HK-2 (cell line): ENCODE results near the gene NCOA7.
A peak's percentile ranks its signal among the peaks of the same experiment; 100 is the strongest.
"Not testable (repeated sequence)": the region's sequence is repeated elsewhere in the genome, so short reads cannot be mapped to it uniquely, and the experiment has no call there.

Source experiments
- DNase-seq: peaks from one replicate; pipeline ENCODE4 v3.0.0-alpha.2; 2018; ENCODE audit not compliant: unreplicated experiment

Gene NCOA7

GRCh38 chr6:125945378-125946141 lies 154.8 kb downstream of the NCOA7 start:
- no peak for DNase-seq

GRCh38 chr6:125947615-125948014 lies 156.9 kb downstream of the NCOA7 start:
- no peak for DNase-seq

GRCh38 chr6:125948455-125948854 lies 157.7 kb downstream of the NCOA7 start:
- no peak for DNase-seq

GRCh38 chr6:125949069-125949468 lies 158.3 kb downstream of the NCOA7 start:
- no peak for DNase-seq

- no peak for DNase-seq
Measured at GRCh38 chr6:125950293-125950692, 159.5 kb downstream of the NCOA7 start.

GRCh38 chr6:125950716-125951115 lies 160.0 kb downstream of the NCOA7 start:
- DNase-seq = not testable (repeated sequence)

- no peak for DNase-seq
Measured at GRCh38 chr6:125951323-125951722, 160.6 kb downstream of the NCOA7 start.

GRCh38 chr6:125952764-125953501 lies 162.2 kb downstream of the NCOA7 start:
- peak; percentile 20 for DNase-seq

GRCh38 chr6:125953502-125953875 lies 162.7 kb downstream of the NCOA7 start:
- DNase-seq = no peak

- no peak for DNase-seq
Measured at GRCh38 chr6:125954735-125955339, 164.1 kb downstream of the NCOA7 start.

- no peak for DNase-seq
Measured at GRCh38 chr6:125955973-125956372, 165.2 kb downstream of the NCOA7 start.

GRCh38 chr6:125956506-125957390 lies 166.0 kb downstream of the NCOA7 start, which contains the start of gene HINT3:
Gene HINT3 (plus strand): TSS chr6:125956770. CDS start chr6:125956978, 208 bp downstream.
- DNase-seq = peak; percentile 98

- DNase-seq = no peak
Measured at GRCh38 chr6:125957391-125957693, 166.6 kb downstream of the NCOA7 start.

- no peak for DNase-seq
Measured at GRCh38 chr6:125957845-125958244, 167.1 kb downstream of the NCOA7 start.

GRCh38 chr6:125959041-125959440 lies 168.3 kb downstream of the NCOA7 start:
- DNase-seq = no peak

GRCh38 chr6:125961117-125961516 lies 170.4 kb downstream of the NCOA7 start:
- DNase-seq = no peak

- no peak for DNase-seq
Measured at GRCh38 chr6:125962900-125963497, 172.2 kb downstream of the NCOA7 start.

- no peak for DNase-seq
Measured at GRCh38 chr6:125963817-125964216, 173.1 kb downstream of the NCOA7 start.

- no peak for DNase-seq
Measured at GRCh38 chr6:125966569-125966968, 175.8 kb downstream of the NCOA7 start.

- DNase-seq = no peak
Measured at GRCh38 chr6:125968493-125968892, 177.7 kb downstream of the NCOA7 start.

GRCh38 chr6:125970760-125971159 lies 180.0 kb downstream of the NCOA7 start:
- DNase-seq = no peak
